Right cardiac atrium (tissue), 5 donors: Measurements from ENCODE around the gene NDUFA8. TPM values are rescaled to one million over a fixed set of nuclear protein-coding genes. Genes with fewer than 3 reads are reported as not detected.

Source experiments
- ATAC-seq, 2 donors: fragments of 200-7000 bp; cut with Tn5 transposase; one replicate each; pipeline versions ENCODE4 v1.8.0 to v1.9.1; 2020; ENCODE audit warnings: moderate library complexity in 2 of 2, mild to moderate bottlenecking in 1 of 2
- DNase-seq, 3 donors: peaks; one replicate each; pipeline ENCODE4 v3.0.0-alpha.2; 2020
- H3K27ac ChIP-seq: one replicate; pipeline ENCODE4 v1.5.1; 2013; ENCODE audit warnings: mild to moderate bottlenecking, low read length, control low read depth, moderate library complexity
- H3K27me3 ChIP-seq: one replicate; pipeline ENCODE4 v1.6.1; 2013; ENCODE audit not compliant: control insufficient read depth, insufficient read depth
- H3K4me1 ChIP-seq: one replicate; pipeline ENCODE4 v1.6.1; 2013; ENCODE audit warnings: low read length; ENCODE audit not compliant: control insufficient read depth, insufficient read depth
- H3K4me3 ChIP-seq: one replicate; pipeline ENCODE4 v1.5.1; 2013; ENCODE audit warnings: low read length, control low read depth
- H3K9me3 ChIP-seq: one replicate; pipeline ENCODE4 v1.6.1; 2013; ENCODE audit warnings: low read length; ENCODE audit not compliant: control insufficient read depth
- WGBS: extraction: QIAGEN DNeasy Blood & Tissue Kit; methylation state at CpG from one replicate; pipeline ENCODE4 v1.1.7; 2013; 5-methylcytosine and 5-hydroxymethylcytosine counted together
- intact Hi-C, 4 donors: fragments of 100-400 bp; cut with DNase I; formaldehyde crosslinking; loops; one replicate each; pipeline versions ENCODE4 v1.11.0 to v1.14.0; 2022 to 2023
- polyA plus RNA-seq: library from polyadenylated mRNA; stranded (reverse); fragments of 200-250 nt; gene quantifications from one replicate; pipeline ENCODE4 v1.2.3, GENCODE V29; 2013
- total RNA-seq, 4 donors: library from RNA; stranded (reverse); fragmentation: NEBNext Ultra II Directional; extraction: Animal tissue kit (Norgen Biotek cat#: 25700); gene quantifications; one replicate each; pipeline ENCODE4 v1.2.1, GENCODE V29; 2021
- donor health status: healthy with polysubstance abuse.
- donor health status: DM: no; HTN: yes; CAD: no.
- donor health status: DM: no; HTN: no; CAD: no.
- donor health status: DM: no; HTN: yes; CAD: no; lungs with severe emphysema.
- donor health status: DM: yes; HTN: yes; CAD: no.

Gene NDUFA8
- total and polyA plus RNA-seq, 5 donors = 210 to 683 (median 265) TPM

GRCh38 chr9:122197426-122197825, 37.8 kb upstream of the NDUFA8 start:
- ATAC-seq (no peak), DNase-seq (no peak)
- no peaks in the 10 kb centered on the region for H3K27me3 ChIP-seq
- intact Hi-C loops = no loop called here
- no peak overlapping the region for H3K27ac ChIP-seq
- no peaks in the 10 kb centered on the region for H3K4me1 ChIP-seq
- no peaks in the 10 kb centered on the region for H3K9me3 ChIP-seq
- H3K4me3 ChIP-seq = no peak overlapping the region
- WGBS = 62% methylated on average over 7 of the region's 7 CpGs

DNA sequence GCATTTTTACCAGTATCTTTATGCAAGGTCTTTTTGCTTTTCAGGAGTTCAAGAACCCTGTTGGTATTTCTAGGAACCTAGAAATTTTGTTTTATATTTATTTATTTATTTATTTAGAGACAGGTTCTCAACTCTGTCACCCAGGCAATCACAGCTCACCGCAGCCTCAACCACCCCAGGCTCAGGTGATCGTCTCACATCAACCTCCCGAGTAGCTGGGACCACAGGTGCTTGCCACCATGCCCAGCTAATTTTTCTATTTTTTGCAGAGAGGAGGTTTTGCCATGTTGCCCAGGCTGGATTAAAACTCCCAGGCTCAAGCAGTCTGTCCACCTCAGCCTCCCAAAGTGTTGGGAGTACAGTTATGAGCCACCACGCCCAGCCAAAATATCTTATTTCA, 36.3 kb upstream of the NDUFA8 start:
- H3K4me1 ChIP-seq = no peaks in the 10 kb centered on the region
- no peak for ATAC-seq
- H3K9me3 ChIP-seq = no peaks in the 10 kb centered on the region
- no peak overlapping the region for H3K4me3 ChIP-seq
- H3K27ac ChIP-seq = no peak overlapping the region
- DNase-seq = no peak
- intact Hi-C loops = no loop called here
- H3K27me3 ChIP-seq = no peaks in the 10 kb centered on the region
- WGBS = 88% methylated on average over 4 of the region's 4 CpGs

DNA sequence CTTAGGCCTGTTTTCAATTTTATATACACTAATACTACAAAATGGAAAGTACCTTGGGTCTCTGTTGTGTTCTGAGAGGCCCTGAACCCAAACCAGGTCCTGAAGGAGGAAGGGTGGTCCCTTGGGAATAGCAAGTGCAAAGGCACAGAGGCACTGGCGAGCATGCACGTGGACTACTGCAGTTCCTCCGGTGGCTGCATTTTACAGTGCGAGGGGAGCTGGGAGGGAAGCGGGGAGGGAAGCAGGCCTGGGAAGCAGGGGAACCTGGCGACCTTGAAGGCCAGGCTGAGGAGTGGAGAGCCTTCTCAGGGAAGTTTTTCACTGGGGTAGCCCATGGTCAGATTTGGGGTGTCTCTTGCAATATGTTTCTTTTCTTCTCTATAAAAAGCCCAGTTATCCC, 34.1 kb upstream of the NDUFA8 start:
- intact Hi-C loops = no loop called here
- no peak overlapping the region for H3K4me3 ChIP-seq
- no peak overlapping the region for H3K27ac ChIP-seq
- no peaks in the 10 kb centered on the region for H3K9me3 ChIP-seq
- WGBS = 82% methylated on average over 6 of the region's 6 CpGs
- DNase-seq = no peak
- H3K4me1 ChIP-seq = no peaks in the 10 kb centered on the region
- ATAC-seq = no peak
- H3K27me3 ChIP-seq = no peaks in the 10 kb centered on the region

DNA sequence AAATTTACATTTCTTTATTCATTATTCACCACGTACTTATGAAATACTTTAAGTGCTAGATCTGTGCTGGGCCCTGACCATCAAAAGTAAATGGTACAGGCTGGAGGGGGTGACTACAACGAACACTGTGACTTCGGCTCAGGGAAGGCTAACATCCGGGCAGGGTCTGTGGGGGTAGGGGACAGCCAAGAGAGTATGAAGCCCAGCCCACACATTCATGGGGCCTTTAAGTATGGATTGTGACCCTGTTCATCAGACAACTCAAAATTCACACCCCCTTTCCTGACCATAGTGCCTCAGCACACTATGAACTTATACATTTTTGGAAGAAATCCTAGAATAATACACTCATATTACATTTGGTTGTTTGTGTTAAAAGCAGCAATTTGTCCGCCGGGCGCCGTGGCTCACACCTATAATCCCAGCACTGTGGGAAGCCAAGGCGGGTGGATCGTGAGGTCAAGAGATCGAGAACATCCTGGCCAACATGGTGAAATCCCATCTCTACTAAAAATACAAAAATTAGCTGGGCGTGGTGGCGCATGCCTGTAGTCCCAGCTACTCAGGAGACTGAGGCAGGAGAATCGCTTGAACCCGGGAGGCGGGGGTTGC, 33.4 kb upstream of the NDUFA8 start:
- Histone ChIP-seq H3K4me1 (no peaks in the 10 kb centered on the region), H3K4me3 (no peak overlapping the region), H3K9me3 (no peaks in the 10 kb centered on the region), H3K27ac (no peak overlapping the region), H3K27me3 (no peaks in the 10 kb centered on the region)
- 77% methylated on average over 16 of the region's 16 CpGs for WGBS
- intact Hi-C loops = no loop called here
- ATAC-seq (no peak), DNase-seq (no peak)

GRCh38 chr9:122192261-122192875, 32.8 kb upstream of the NDUFA8 start:
- 83% methylated on average over 5 of the region's 5 CpGs for WGBS
- H3K9me3 ChIP-seq = no peaks in the 10 kb centered on the region
- no peak overlapping the region for H3K4me3 ChIP-seq
- intact Hi-C loops = no loop called here
- ATAC-seq (no peak), DNase-seq (no peak)
- no peaks in the 10 kb centered on the region for H3K4me1 ChIP-seq
- no peak overlapping the region for H3K27ac ChIP-seq
- no peaks in the 10 kb centered on the region for H3K27me3 ChIP-seq

DNA sequence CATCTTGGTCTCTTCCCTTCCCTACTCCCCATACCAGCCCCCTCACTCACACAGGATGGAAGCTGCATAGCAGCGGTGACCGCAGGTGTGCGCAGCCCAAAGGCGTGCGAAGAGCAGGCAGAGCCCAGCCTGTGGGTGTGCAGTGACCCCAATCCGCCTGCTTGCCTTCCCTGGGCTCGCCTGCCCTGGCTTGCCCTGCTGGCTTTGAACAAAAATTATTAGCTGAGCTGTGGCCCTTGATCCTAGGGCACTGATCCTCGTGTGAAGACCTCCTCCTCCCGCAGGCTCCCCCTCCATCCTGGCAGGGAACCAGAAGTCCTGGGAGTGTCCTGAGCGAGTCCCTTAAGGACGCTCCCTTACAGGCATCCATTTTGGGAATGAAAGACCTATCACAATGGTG, 32.0 kb upstream of the NDUFA8 start:
- Histone ChIP-seq H3K9me3 (no peaks in the 10 kb centered on the region), H3K4me3 (no peak overlapping the region), H3K27ac (no peak overlapping the region), H3K27me3 (no peaks in the 10 kb centered on the region), H3K4me1 (no peaks in the 10 kb centered on the region)
- DNase-seq (no peak), ATAC-seq (no peak)
- intact Hi-C loops = no loop called here
- 63% methylated on average over 11 of the region's 11 CpGs for WGBS

- WGBS = 79% methylated on average over 12 of the region's 12 CpGs
- peak in 1 of 2 donors; percentile 25 for ATAC-seq
- intact Hi-C loops = no loop called here
- Histone ChIP-seq H3K27me3 (no peaks in the 10 kb centered on the region), H3K4me3 (no peak overlapping the region), H3K27ac (no peak overlapping the region), H3K4me1 (no peaks in the 10 kb centered on the region), H3K9me3 (no peaks in the 10 kb centered on the region)
- no peak for DNase-seq
Measured at GRCh38 chr9:122190597-122191381, 31.2 kb upstream of the NDUFA8 start.

DNA sequence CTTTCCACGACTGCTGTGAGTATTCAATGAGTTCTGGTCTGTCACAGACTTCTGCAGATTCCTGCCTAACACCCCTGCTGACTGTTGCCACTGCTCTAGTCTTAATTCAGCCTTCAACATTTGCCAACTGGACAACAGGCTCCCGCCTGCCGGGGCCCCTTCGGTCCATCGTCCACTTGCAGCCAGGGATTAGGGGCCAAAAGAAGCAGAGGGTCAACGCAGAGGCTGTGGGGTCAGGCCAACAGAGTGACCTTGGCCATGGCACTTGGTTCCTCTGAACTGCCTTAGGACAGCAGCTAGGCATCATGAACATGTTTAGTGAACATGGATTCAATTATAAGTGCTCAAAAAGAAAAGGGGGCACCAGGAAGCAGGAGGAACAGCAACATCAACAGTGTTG, 28.8 kb upstream of the NDUFA8 start:
- no peak overlapping the region for H3K4me3 ChIP-seq
- H3K27ac ChIP-seq = no peak overlapping the region
- no peaks in the 10 kb centered on the region for H3K4me1 ChIP-seq
- intact Hi-C loops = no loop called here
- 87% methylated on average over 6 of the region's 6 CpGs for WGBS
- DNase-seq (no peak), ATAC-seq (no peak)
- H3K27me3 ChIP-seq = no peaks in the 10 kb centered on the region
- no peaks in the 10 kb centered on the region for H3K9me3 ChIP-seq

GRCh38 chr9:122186777-122187470, 27.3 kb upstream of the NDUFA8 start:
- DNase-seq (no peak), ATAC-seq (no peak)
- no peaks in the 10 kb centered on the region for H3K27me3 ChIP-seq
- no peaks in the 10 kb centered on the region for H3K4me1 ChIP-seq
- WGBS = 89% methylated on average over 8 of the region's 8 CpGs
- intact Hi-C loops = no loop called here
- no peak overlapping the region for H3K27ac ChIP-seq
- H3K9me3 ChIP-seq = no peaks in the 10 kb centered on the region
- H3K4me3 ChIP-seq = no peak overlapping the region

DNA sequence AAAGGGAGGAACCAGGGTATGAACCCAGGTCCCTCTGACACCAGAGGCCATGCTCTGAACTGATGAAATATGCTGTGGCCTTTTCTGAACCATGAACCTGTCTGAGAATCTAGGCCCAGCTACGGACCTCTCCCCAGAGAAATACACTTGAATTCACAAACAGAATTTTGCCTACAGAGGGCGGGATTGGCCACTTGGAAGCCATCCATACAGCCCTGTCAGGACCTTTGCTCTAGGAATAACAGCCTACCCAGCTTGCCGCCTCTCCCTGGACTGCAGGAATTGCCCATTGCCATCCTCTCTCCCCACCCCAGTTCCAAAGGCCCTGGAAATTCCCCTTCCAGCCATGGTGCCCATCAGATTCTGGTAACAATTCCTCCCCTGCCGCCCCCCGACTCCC, 26.7 kb upstream of the NDUFA8 start:
- Histone ChIP-seq H3K27ac (no peak overlapping the region), H3K4me3 (no peak overlapping the region), H3K27me3 (no peaks in the 10 kb centered on the region), H3K9me3 (no peaks in the 10 kb centered on the region), H3K4me1 (no peaks in the 10 kb centered on the region)
- intact Hi-C loops = no loop called here
- no peak for ATAC-seq
- DNase-seq = no peak
- 73% methylated on average over 5 of the region's 5 CpGs for WGBS

GRCh38 chr9:122184551-122184950, 25.0 kb upstream of the NDUFA8 start:
- Histone ChIP-seq H3K4me1 (no peaks in the 10 kb centered on the region), H3K27ac (no peak overlapping the region), H3K27me3 (no peaks in the 10 kb centered on the region), H3K4me3 (no peak overlapping the region), H3K9me3 (no peaks in the 10 kb centered on the region)
- WGBS = 90% methylated on average over 1 of the region's 1 CpG
- intact Hi-C loops = no loop called here
- ATAC-seq = no peak
- DNase-seq = no peak
